Breast epithelium (tissue), 4 donors: ENCODE results near the gene PIK3R5. TPM values are rescaled to one million over a fixed set of nuclear protein-coding genes. Genes with fewer than 3 reads are reported as not detected.

ENCODE experiments used
- DNase-seq, 2 donors: peaks; one replicate each; pipeline ENCODE4 v3.0.0-alpha.2; 2019; ENCODE audit warnings: low spot score in 2 of 2
- H3K27ac ChIP-seq, 2 donors: fragments of 200-600 bp; sonication (generic) in 1 of 2; one replicate each; pipeline ENCODE4 v1.5.1; 2016 to 2019; ENCODE audit warnings: mild to moderate bottlenecking in 1 of 2
- H3K27me3 ChIP-seq, 2 donors: fragments of 200-600 bp; sonication (generic) in 1 of 2; one replicate each; pipeline versions ENCODE4 v1.5.1 to v1.6.0; 2017 to 2019; ENCODE audit warnings: control low read depth in 1 of 2, mild to moderate bottlenecking in 1 of 2
- H3K36me3 ChIP-seq: fragments of 200-600 bp; one replicate; pipeline ENCODE4 v1.5.1; 2019
- H3K4me1 ChIP-seq, 2 donors: fragments of 200-600 bp; sonication (generic); one replicate each; pipeline ENCODE4 v1.5.1; 2016 to 2019; ENCODE audit warnings: control low read depth in 1 of 2
- H3K4me3 ChIP-seq, 3 donors: fragments of 200-600 bp; sonication (generic); 1 replicate in 2 of 3; 2 replicates in 1 of 3; pipeline ENCODE4 v1.5.1; 2016 to 2019; ENCODE audit warnings: mild to moderate bottlenecking in 3 of 3, moderate library complexity in 2 of 3
- H3K9me3 ChIP-seq, 2 donors: fragments of 200-600 bp; sonication (generic) in 1 of 2; one replicate each; pipeline ENCODE4 v1.5.1; 2016 to 2019; ENCODE audit warnings: control low read depth in 1 of 2
- CTCF ChIP-seq, 3 donors: fragments of 450-650 bp; IDR thresholded peaks; one replicate each; pipeline ENCODE4 v1.5.1; 2016 to 2017; ENCODE audit warnings: antibody characterized with exemption in 3 of 3, mild to moderate bottlenecking in 3 of 3, moderate library complexity in 3 of 3
- POLR2A ChIP-seq: fragments of 450-650 bp; IDR thresholded peaks from one replicate; pipeline ENCODE4 v1.6.1; 2016; ENCODE audit warnings: antibody characterized with exemption, mild to moderate bottlenecking, moderate library complexity
- POLR2AphosphoS5 ChIP-seq, 3 donors: sonication (generic); formaldehyde crosslinking; IDR thresholded peaks; one replicate each; pipeline ENCODE4 v1.6.1; 2017; ENCODE audit warnings: antibody characterized with exemption in 3 of 3
- intact Hi-C: fragments of 100-400 bp; cut with DNase I; formaldehyde crosslinking; loops from one replicate; pipeline ENCODE4 v1.15.1; 2023; ENCODE audit warnings: low total_unique reads
- total RNA-seq, 3 donors: library from RNA; depleted of rRNA; stranded (reverse); fragments of >200 nt; gene quantifications; one replicate each; pipeline ENCODE4 v1.1.0, GENCODE V29; 2016

Gene PIK3R5
- total RNA-seq, 3 donors from 2014 or later: 9.8 to 28.6 (median 12.3) TPM

- Histone ChIP-seq H3K27ac (no peak overlapping the region), H3K4me1 (no peaks in the 10 kb centered on the region), H3K27me3 (no peaks in the 10 kb centered on the region), H3K9me3 (peaks cover 0 to 6% of the 10 kb centered on the region in 2 donors), H3K4me3 (no peak overlapping the region), H3K36me3 (no peaks in the 10 kb centered on the region)
- TF ChIP-seq POLR2A (no peak), CTCF (IDR thresholded peaks at IDR 0.05) (no peak), POLR2AphosphoS5 (IDR thresholded peaks at IDR 0.05) (no peak)
- intact Hi-C loops: no loop called here
- DNase-seq: no peak
Observed at GRCh38 chr17:8981443-8981842, 15.9 kb upstream of the PIK3R5 start.

GRCh38 chr17:8979715-8980114 lies 14.2 kb upstream of the PIK3R5 start:
- Histone ChIP-seq H3K36me3 (no peaks in the 10 kb centered on the region), H3K27me3 (no peaks in the 10 kb centered on the region), H3K4me1 (no peaks in the 10 kb centered on the region), H3K4me3 (no peak overlapping the region), H3K9me3 (no peaks in the 10 kb centered on the region), H3K27ac (no peak overlapping the region)
- intact Hi-C loops: no loop called here
- TF ChIP-seq POLR2A (no peak), POLR2AphosphoS5 (IDR thresholded peaks at IDR 0.05) (no peak), CTCF (IDR thresholded peaks at IDR 0.05) (no peak)
- no peak for DNase-seq

- no peak for DNase-seq
- Histone ChIP-seq H3K27ac (no peak overlapping the region), H3K27me3 (no peaks in the 10 kb centered on the region), H3K4me3 (no peak overlapping the region), H3K36me3 (no peaks in the 10 kb centered on the region), H3K4me1 (no peaks in the 10 kb centered on the region), H3K9me3 (no peaks in the 10 kb centered on the region)
- intact Hi-C loops: no loop called here
- TF ChIP-seq CTCF (IDR thresholded peaks at IDR 0.05) (no peak), POLR2AphosphoS5 (IDR thresholded peaks at IDR 0.05) (no peak), POLR2A (no peak)
Observed at GRCh38 chr17:8976638-8977037, 11.1 kb upstream of the PIK3R5 start.

GRCh38 chr17:8975091-8975725 lies 9.7 kb upstream of the PIK3R5 start:
- intact Hi-C loops: no loop called here
- Histone ChIP-seq H3K9me3 (no peaks in the 10 kb centered on the region), H3K4me3 (no peak overlapping the region), H3K36me3 (no peaks in the 10 kb centered on the region), H3K27ac (no peak overlapping the region), H3K27me3 (no peaks in the 10 kb centered on the region), H3K4me1 (no peaks in the 10 kb centered on the region)
- TF ChIP-seq POLR2A (no peak), POLR2AphosphoS5 (IDR thresholded peaks at IDR 0.05) (no peak), CTCF (IDR thresholded peaks at IDR 0.05) (no peak)
- DNase-seq: no peak

GRCh38 chr17:8969901-8970300 lies 4.4 kb upstream of the PIK3R5 start:
- intact Hi-C loops: no loop called here
- Histone ChIP-seq H3K27me3 (peaks cover 6 to 21% of the 10 kb centered on the region in 2 donors), H3K4me3 (no peak overlapping the region), H3K27ac (no peak overlapping the region), H3K4me1 (no peaks in the 10 kb centered on the region), H3K9me3 (no peaks in the 10 kb centered on the region), H3K36me3 (no peaks in the 10 kb centered on the region)
- TF ChIP-seq POLR2AphosphoS5 (IDR thresholded peaks at IDR 0.05): no peak
- no peak for TF ChIP-seq POLR2A
- TF ChIP-seq CTCF (IDR thresholded peaks at IDR 0.05): no peak
- no peak for DNase-seq
